K562 (cell line): Measurements from ENCODE around the gene IL1RN. TPM values are rescaled to one million over a fixed set of nuclear protein-coding genes. Genes with fewer than 3 reads are reported as not detected.
A peak's percentile ranks its signal among the peaks of the same experiment; 100 is the strongest.

Experiments used
- ATF3 ChIP-seq, 2 experiments: fragments of 450-650 bp in 1 of 2; sonication (generic) in 1 of 2; formaldehyde crosslinking in 1 of 2; IDR thresholded peaks in 1 of 2; conservative IDR thresholded peaks in 1 of 2; 2 replicates each; pipeline versions ENCODE4 v1.6.1 to v1.8.1; 2016 to 2023; ENCODE audit warnings: mild to moderate bottlenecking in 2 of 2, moderate library complexity in 2 of 2, inconsistent platforms in 1 of 2, missing genetic modification reagents in 1 of 2
- HMGN3 ChIP-seq: IDR thresholded peaks from 2 replicates; pipeline ENCODE4 v1.6.1; 2011; ENCODE audit warnings: borderline replicate concordance, low read depth, mild to moderate bottlenecking, mixed read lengths, low read length; ENCODE audit not compliant: insufficient read length; ENCODE audit errors: extremely low read depth
- L3MBTL2 ChIP-seq: fragments of 450-650 bp; IDR thresholded peaks from 2 replicates; pipeline ENCODE4 v1.6.1; 2016; ENCODE audit warnings: mild to moderate bottlenecking, moderate library complexity
- NEUROD1 ChIP-seq: fragments of 150-350 bp; IDR thresholded peaks from 2 replicates; pipeline ENCODE4 v1.6.1; 2014; ENCODE audit warnings: borderline replicate concordance, low read length, low read depth; ENCODE audit not compliant: partially characterized antibody
- NR2C2 ChIP-seq, 2 experiments: fragments of 200-800 bp in 1 of 2; sonication (Bioruptor generic) in 1 of 2; sonication (generic) in 1 of 2; formaldehyde crosslinking in 1 of 2; IDR thresholded peaks; 2 replicates each; pipeline versions ENCODE4 v1.6.1 to v1.8.0; 2016 to 2022; ENCODE audit warnings: mild to moderate bottlenecking in 1 of 2, missing compliant biosample characterization in 1 of 2, missing genetic modification characterization in 1 of 2, missing genetic modification reagents in 1 of 2
- ZNF586 ChIP-seq: fragments of 450-650 bp; formaldehyde crosslinking; conservative IDR thresholded peaks from 2 replicates; pipeline ENCODE4 v1.4.0; 2020; ENCODE audit warnings: mild to moderate bottlenecking, moderate library complexity
- ZZZ3 ChIP-seq: fragments of 450-650 bp; IDR thresholded peaks from 2 replicates; pipeline ENCODE4 v1.6.1; 2016; ENCODE audit warnings: antibody characterized with exemption, mild to moderate bottlenecking, moderate library complexity
- polyA plus RNA-seq, 8 experiments: library from polyadenylated mRNA; depleted of rRNA in 4 of 8; stranded (reverse) in 5 of 8; unstranded in 3 of 8; fragments of >200 nt; fragmentation: Nextera tagmentation in 2 of 8; fragmentation: Illumina TruSeq in 1 of 8; extraction: Ambion mirVana in 2 of 8; extraction: Trizol in 1 of 8; gene quantifications; 2 replicates each; pipeline versions ENCODE4 v1.2.1 to v1.2.3, GENCODE V29; 2011 to 2014; ENCODE audit warnings: inconsistent platforms in 1 of 8, missing spikeins in 1 of 8
- total RNA-seq, 7 experiments: library from RNA; depleted of rRNA in 6 of 7; stranded (reverse); fragments of >200 nt in 6 of 7; fragmentation: Illumina TruSeq in 2 of 7; extraction: Trizol in 2 of 7; gene quantifications; 2 replicates each; pipeline versions ENCODE4 v1.2.1 to v1.2.3, GENCODE V29; 2011 to 2021; ENCODE audit warnings: low replicate concordance in 1 of 7
- TF ChIP-seq, protein P1 (sequence below): fragments of 450-650 bp; IDR thresholded peaks from 2 replicates; pipeline ENCODE4 v1.6.1; 2016; ENCODE audit warnings: mild to moderate bottlenecking, moderate library complexity

IL1RN gene
- total and polyA plus RNA-seq, 9 of the 15 experiments (the other 6 are each of a cell fraction or from before 2014, with no cell fraction given) = 0.13 TPM; not detected in 8

DNA sequence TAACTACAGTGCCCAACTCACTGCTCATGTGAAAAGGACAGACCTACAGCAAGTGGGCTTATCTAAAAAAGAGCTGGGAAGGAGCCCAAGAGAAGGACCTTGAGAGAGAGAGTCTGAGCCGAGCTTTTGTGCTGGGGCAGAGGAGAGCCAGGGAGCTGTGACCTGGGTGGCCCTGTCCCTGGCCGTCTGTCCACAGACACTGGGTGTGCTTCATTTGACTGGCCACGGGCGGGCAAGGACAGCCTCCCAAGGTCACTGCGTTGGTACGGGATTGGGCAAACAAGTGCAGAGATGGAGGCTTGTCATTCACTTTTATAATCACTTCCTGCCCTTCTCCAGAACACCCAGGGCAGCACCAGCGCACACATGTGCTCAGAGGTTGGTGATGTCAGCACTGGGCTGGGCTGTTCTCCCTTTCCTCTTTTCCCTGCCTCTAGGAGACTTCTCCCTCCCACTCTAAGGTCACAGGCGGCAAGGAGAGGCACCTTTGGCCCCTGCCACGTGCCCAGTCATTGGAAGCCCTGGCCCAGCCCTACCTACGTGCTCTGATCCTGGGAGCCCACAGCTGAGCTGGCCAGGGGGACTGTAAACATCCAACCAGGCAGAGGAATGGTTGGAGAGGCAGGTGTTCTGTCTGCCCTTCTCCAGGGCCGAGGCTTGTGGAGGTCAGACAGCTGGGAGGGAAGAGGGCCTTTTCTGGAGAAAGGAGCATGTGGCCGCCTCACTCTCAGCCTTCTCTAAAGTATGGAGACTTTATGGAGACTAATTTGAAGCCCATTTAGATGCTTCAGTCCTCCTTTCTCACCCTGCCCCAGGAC lies 39.9 kb downstream of the IL1RN start (continued):
- TF ChIP-seq, protein P1, sequence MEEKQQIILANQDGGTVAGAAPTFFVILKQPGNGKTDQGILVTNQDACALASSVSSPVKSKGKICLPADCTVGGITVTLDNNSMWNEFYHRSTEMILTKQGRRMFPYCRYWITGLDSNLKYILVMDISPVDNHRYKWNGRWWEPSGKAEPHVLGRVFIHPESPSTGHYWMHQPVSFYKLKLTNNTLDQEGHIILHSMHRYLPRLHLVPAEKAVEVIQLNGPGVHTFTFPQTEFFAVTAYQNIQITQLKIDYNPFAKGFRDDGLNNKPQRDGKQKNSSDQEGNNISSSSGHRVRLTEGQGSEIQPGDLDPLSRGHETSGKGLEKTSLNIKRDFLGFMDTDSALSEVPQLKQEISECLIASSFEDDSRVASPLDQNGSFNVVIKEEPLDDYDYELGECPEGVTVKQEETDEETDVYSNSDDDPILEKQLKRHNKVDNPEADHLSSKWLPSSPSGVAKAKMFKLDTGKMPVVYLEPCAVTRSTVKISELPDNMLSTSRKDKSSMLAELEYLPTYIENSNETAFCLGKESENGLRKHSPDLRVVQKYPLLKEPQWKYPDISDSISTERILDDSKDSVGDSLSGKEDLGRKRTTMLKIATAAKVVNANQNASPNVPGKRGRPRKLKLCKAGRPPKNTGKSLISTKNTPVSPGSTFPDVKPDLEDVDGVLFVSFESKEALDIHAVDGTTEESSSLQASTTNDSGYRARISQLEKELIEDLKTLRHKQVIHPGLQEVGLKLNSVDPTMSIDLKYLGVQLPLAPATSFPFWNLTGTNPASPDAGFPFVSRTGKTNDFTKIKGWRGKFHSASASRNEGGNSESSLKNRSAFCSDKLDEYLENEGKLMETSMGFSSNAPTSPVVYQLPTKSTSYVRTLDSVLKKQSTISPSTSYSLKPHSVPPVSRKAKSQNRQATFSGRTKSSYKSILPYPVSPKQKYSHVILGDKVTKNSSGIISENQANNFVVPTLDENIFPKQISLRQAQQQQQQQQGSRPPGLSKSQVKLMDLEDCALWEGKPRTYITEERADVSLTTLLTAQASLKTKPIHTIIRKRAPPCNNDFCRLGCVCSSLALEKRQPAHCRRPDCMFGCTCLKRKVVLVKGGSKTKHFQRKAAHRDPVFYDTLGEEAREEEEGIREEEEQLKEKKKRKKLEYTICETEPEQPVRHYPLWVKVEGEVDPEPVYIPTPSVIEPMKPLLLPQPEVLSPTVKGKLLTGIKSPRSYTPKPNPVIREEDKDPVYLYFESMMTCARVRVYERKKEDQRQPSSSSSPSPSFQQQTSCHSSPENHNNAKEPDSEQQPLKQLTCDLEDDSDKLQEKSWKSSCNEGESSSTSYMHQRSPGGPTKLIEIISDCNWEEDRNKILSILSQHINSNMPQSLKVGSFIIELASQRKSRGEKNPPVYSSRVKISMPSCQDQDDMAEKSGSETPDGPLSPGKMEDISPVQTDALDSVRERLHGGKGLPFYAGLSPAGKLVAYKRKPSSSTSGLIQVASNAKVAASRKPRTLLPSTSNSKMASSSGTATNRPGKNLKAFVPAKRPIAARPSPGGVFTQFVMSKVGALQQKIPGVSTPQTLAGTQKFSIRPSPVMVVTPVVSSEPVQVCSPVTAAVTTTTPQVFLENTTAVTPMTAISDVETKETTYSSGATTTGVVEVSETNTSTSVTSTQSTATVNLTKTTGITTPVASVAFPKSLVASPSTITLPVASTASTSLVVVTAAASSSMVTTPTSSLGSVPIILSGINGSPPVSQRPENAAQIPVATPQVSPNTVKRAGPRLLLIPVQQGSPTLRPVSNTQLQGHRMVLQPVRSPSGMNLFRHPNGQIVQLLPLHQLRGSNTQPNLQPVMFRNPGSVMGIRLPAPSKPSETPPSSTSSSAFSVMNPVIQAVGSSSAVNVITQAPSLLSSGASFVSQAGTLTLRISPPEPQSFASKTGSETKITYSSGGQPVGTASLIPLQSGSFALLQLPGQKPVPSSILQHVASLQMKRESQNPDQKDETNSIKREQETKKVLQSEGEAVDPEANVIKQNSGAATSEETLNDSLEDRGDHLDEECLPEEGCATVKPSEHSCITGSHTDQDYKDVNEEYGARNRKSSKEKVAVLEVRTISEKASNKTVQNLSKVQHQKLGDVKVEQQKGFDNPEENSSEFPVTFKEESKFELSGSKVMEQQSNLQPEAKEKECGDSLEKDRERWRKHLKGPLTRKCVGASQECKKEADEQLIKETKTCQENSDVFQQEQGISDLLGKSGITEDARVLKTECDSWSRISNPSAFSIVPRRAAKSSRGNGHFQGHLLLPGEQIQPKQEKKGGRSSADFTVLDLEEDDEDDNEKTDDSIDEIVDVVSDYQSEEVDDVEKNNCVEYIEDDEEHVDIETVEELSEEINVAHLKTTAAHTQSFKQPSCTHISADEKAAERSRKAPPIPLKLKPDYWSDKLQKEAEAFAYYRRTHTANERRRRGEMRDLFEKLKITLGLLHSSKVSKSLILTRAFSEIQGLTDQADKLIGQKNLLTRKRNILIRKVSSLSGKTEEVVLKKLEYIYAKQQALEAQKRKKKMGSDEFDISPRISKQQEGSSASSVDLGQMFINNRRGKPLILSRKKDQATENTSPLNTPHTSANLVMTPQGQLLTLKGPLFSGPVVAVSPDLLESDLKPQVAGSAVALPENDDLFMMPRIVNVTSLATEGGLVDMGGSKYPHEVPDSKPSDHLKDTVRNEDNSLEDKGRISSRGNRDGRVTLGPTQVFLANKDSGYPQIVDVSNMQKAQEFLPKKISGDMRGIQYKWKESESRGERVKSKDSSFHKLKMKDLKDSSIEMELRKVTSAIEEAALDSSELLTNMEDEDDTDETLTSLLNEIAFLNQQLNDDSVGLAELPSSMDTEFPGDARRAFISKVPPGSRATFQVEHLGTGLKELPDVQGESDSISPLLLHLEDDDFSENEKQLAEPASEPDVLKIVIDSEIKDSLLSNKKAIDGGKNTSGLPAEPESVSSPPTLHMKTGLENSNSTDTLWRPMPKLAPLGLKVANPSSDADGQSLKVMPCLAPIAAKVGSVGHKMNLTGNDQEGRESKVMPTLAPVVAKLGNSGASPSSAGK = peak; percentile 53
- TF ChIP-seq NEUROD1 (no peak), ZZZ3 (no peak), ATF3 (IDR thresholded peaks at IDR 0.05) (peak; percentile 15; the same call in 1 of the 2 replicates), ATF3 (CRISPR knock-in tag; conservative IDR thresholded peaks at IDR 0.05) (no peak), L3MBTL2 (peak; percentile 43; the same call in 1 of the 2 replicates), HMGN3 (no peak), ZNF586 (CRISPR knock-in tag) (no peak), NR2C2 (CRISPR knock-in tag; IDR thresholded peaks at IDR 0.05) (no peak), NR2C2 (tag; IDR thresholded peaks at IDR 0.05) (peak; percentile 67)
